ENCODE data around the gene LDLR.

- TF ChIP-seq CTCF (conservative IDR thresholded peaks at IDR 0.05; ENCODE audit: low read length) (no peak), EZH2phosphoT487 (IDR thresholded peaks at IDR 0.05; ENCODE audit: borderline replicate concordance) (no peak)
These were observed 33.9 kb downstream of the LDLR start for GRCh38 chr19:11123114-11123513.
